Effector memory CD8-positive, alpha-beta T cell (primary cell): ENCODE data around the gene TMEM52B.
A peak's percentile ranks its signal among the peaks of the same experiment; 100 is the strongest.
"Not testable (repeated sequence)": the region's sequence is repeated elsewhere in the genome, so short reads cannot be mapped to it uniquely, and the experiment has no call there.

Experiments
- ATAC-seq: fragments of 150-1000 bp; cut with Tn5 transposase; replicated peaks from 2 replicates; pipeline ENCODE4 v1.10.0; 2021; ENCODE audit warnings: mild to moderate bottlenecking, moderate library complexity
- DNase-seq, 3 experiments: peaks; one replicate each; pipeline ENCODE4 v3.0.0; 2021
- H3K27ac Mint-ChIP-seq, 2 donors: one replicate each; pipeline ENCODE4 v1.8.0; 2022; ENCODE audit warnings: mild to moderate bottlenecking in 2 of 2, mixed read lengths in 2 of 2, moderate library complexity in 2 of 2
- H3K27me3 Mint-ChIP-seq, 2 donors: one replicate each; pipeline ENCODE4 v1.8.0; 2022; ENCODE audit warnings: mixed read lengths in 2 of 2
- H3K36me3 Mint-ChIP-seq: one replicate; pipeline ENCODE4 v1.8.0; 2022; ENCODE audit warnings: mild to moderate bottlenecking, moderate library complexity, mixed read lengths; ENCODE audit not compliant: insufficient read depth
- H3K4me1 Mint-ChIP-seq, 2 donors: one replicate each; pipeline ENCODE4 v1.8.0; 2022; ENCODE audit warnings: low read depth in 2 of 2, mixed read lengths in 2 of 2
- H3K4me3 Mint-ChIP-seq, 2 donors: one replicate each; pipeline ENCODE4 v1.8.0; 2022; ENCODE audit warnings: mild to moderate bottlenecking in 2 of 2, mixed read lengths in 2 of 2, moderate library complexity in 2 of 2
- H3K9me3 Mint-ChIP-seq, 2 donors: one replicate each; pipeline ENCODE4 v1.8.0; 2022; ENCODE audit warnings: mixed read lengths in 2 of 2

Gene TMEM52B

GRCh38 chr12:10182354-10183049, 3.7 kb downstream of the TMEM52B start:
- ATAC-seq, result peak; percentile 21
- no peaks in the 10 kb centered on the region for H3K9me3 Mint-ChIP-seq
- no peak overlapping the region for H3K4me3 Mint-ChIP-seq
- H3K4me1 Mint-ChIP-seq, result no peaks in the 10 kb centered on the region
- H3K27me3 Mint-ChIP-seq, result peaks cover 45 to 71% of the 10 kb centered on the region in 2 donors
- H3K36me3 Mint-ChIP-seq, result no peaks in the 10 kb centered on the region
- no peak for DNase-seq
- H3K27ac Mint-ChIP-seq, result no peak overlapping the region

GRCh38 chr12:10184261-10184843, 5.5 kb downstream of the TMEM52B start:
- Mint-ChIP-seq H3K4me1 (no peaks in the 10 kb centered on the region), H3K27me3 (peaks cover 35 to 66% of the 10 kb centered on the region in 2 donors), H3K4me3 (no peak overlapping the region), H3K9me3 (no peaks in the 10 kb centered on the region), H3K36me3 (no peaks in the 10 kb centered on the region), H3K27ac (no peak overlapping the region)
- DNase-seq (no peak), ATAC-seq (no peak)

- no peak for ATAC-seq
- Mint-ChIP-seq H3K9me3 (no peaks in the 10 kb centered on the region), H3K27ac (no peak overlapping the region), H3K4me1 (peaks cover 4 to 5% of the 10 kb centered on the region in 2 donors), H3K36me3 (no peaks in the 10 kb centered on the region), H3K4me3 (no peak overlapping the region), H3K27me3 (peaks cover 35 to 50% of the 10 kb centered on the region in 2 donors)
- DNase-seq, result no peak
These were observed 7.5 kb downstream of the TMEM52B start for GRCh38 chr12:10186299-10186698.

GRCh38 chr12:10186958-10187357, 8.1 kb downstream of the TMEM52B start:
- not testable (repeated sequence) for ATAC-seq, H3K4me3 Mint-ChIP-seq, H3K27ac Mint-ChIP-seq

GRCh38 chr12:10189653-10190052, 10.8 kb downstream of the TMEM52B start:
- peaks cover 4 to 5% of the 10 kb centered on the region in 2 donors for H3K4me1 Mint-ChIP-seq
- H3K36me3 Mint-ChIP-seq, result no peaks in the 10 kb centered on the region
- H3K9me3 Mint-ChIP-seq, result no peaks in the 10 kb centered on the region
- DNase-seq (no peak), ATAC-seq (no peak)
- H3K27me3 Mint-ChIP-seq, result peaks cover 23 to 36% of the 10 kb centered on the region in 2 donors
- no peak overlapping the region for H3K4me3 Mint-ChIP-seq
- no peak overlapping the region for H3K27ac Mint-ChIP-seq

More at GRCh38 chr12:10186958-10187357, 8.1 kb downstream of the TMEM52B start:
- not testable (repeated sequence) for H3K36me3 Mint-ChIP-seq, DNase-seq, H3K4me1 Mint-ChIP-seq, H3K9me3 Mint-ChIP-seq
- H3K27me3 Mint-ChIP-seq, result peaks cover 35 to 46% of the 10 kb centered on the region in 2 donors

- Mint-ChIP-seq H3K9me3 (no peaks in the 10 kb centered on the region), H3K27me3 (peaks cover 13 to 24% of the 10 kb centered on the region in 2 donors), H3K4me3 (no peak overlapping the region), H3K4me1 (peaks cover 4 to 5% of the 10 kb centered on the region in 2 donors), H3K36me3 (no peaks in the 10 kb centered on the region), H3K27ac (no peak overlapping the region)
- DNase-seq (peak; percentile 42 to 53 (median 44)), ATAC-seq (peak; percentile 99)
These were observed 11.9 kb downstream of the TMEM52B start for GRCh38 chr12:10190558-10191388.

GRCh38 chr12:10191865-10192264, 13.0 kb downstream of the TMEM52B start:
- no peak for DNase-seq

GRCh38 chr12:10194160-10194670, 15.4 kb downstream of the TMEM52B start:
- H3K36me3 Mint-ChIP-seq, result no peaks in the 10 kb centered on the region
- ATAC-seq, result no peak
- H3K9me3 Mint-ChIP-seq, result no peaks in the 10 kb centered on the region
- no peak overlapping the region for H3K4me3 Mint-ChIP-seq
- no peak for DNase-seq
- no peak overlapping the region for H3K27ac Mint-ChIP-seq
- peaks cover 8 to 13% of the 10 kb centered on the region in 2 donors for H3K4me1 Mint-ChIP-seq
- H3K27me3 Mint-ChIP-seq, result peaks cover 4 to 7% of the 10 kb centered on the region in 2 donors

More at GRCh38 chr12:10191865-10192264, 13.0 kb downstream of the TMEM52B start:
- H3K27me3 Mint-ChIP-seq, result peaks cover 4 to 13% of the 10 kb centered on the region in 2 donors
- H3K4me1 Mint-ChIP-seq, result peaks cover 8 to 13% of the 10 kb centered on the region in 2 donors
- ATAC-seq, result no peak
- no peaks in the 10 kb centered on the region for H3K36me3 Mint-ChIP-seq
- no peak overlapping the region for H3K27ac Mint-ChIP-seq
- no peaks in the 10 kb centered on the region for H3K9me3 Mint-ChIP-seq
- no peak overlapping the region for H3K4me3 Mint-ChIP-seq

- Mint-ChIP-seq H3K27ac (peak overlapping the region; percentile 18 to 28), H3K4me3 (no peak overlapping the region), H3K9me3 (no peaks in the 10 kb centered on the region), H3K27me3 (peaks cover 0 to 7% of the 10 kb centered on the region in 2 donors), H3K4me1 (peaks cover 4 to 9% of the 10 kb centered on the region in 2 donors), H3K36me3 (no peaks in the 10 kb centered on the region)
- DNase-seq (no peak), ATAC-seq (peak; percentile 80)
These were observed 17.4 kb downstream of the TMEM52B start for GRCh38 chr12:10196210-10196609.

- DNase-seq (no peak), ATAC-seq (peak; percentile 76)
- H3K4me3 Mint-ChIP-seq, result no peak overlapping the region
- peaks cover 0 to 15% of the 10 kb centered on the region in 2 donors for H3K27me3 Mint-ChIP-seq
- no peak overlapping the region for H3K27ac Mint-ChIP-seq
- no peaks in the 10 kb centered on the region for H3K9me3 Mint-ChIP-seq
- H3K4me1 Mint-ChIP-seq, result peaks cover 4 to 9% of the 10 kb centered on the region in 2 donors
- no peaks in the 10 kb centered on the region for H3K36me3 Mint-ChIP-seq
These were observed 19.0 kb downstream of the TMEM52B start for GRCh38 chr12:10197879-10198278.

- not testable (repeated sequence) for H3K27ac Mint-ChIP-seq, ATAC-seq, DNase-seq, H3K27me3 Mint-ChIP-seq, H3K36me3 Mint-ChIP-seq, H3K9me3 Mint-ChIP-seq, H3K4me3 Mint-ChIP-seq, H3K4me1 Mint-ChIP-seq
These were observed 25.7 kb downstream of the TMEM52B start for GRCh38 chr12:10204495-10204894.

- Mint-ChIP-seq H3K27me3 (peaks cover 0 to 8% of the 10 kb centered on the region in 2 donors), H3K36me3 (no peaks in the 10 kb centered on the region), H3K4me3 (no peak overlapping the region), H3K9me3 (no peaks in the 10 kb centered on the region), H3K4me1 (no peaks in the 10 kb centered on the region), H3K27ac (no peak overlapping the region)
- DNase-seq (no peak), ATAC-seq (no peak)
These were observed 26.5 kb downstream of the TMEM52B start for GRCh38 chr12:10205220-10205807.

- Mint-ChIP-seq H3K4me3 (no peak overlapping the region), H3K27ac (no peak overlapping the region), H3K4me1 (peaks cover 4% of the 10 kb centered on the region in 2 donors), H3K9me3 (no peaks in the 10 kb centered on the region), H3K36me3 (peaks cover 8% of the 10 kb centered on the region), H3K27me3 (no peaks in the 10 kb centered on the region)
- DNase-seq (no peak), ATAC-seq (no peak)
These were observed 28.3 kb downstream of the TMEM52B start for GRCh38 chr12:10207136-10207535.
